Neural progenitor cell (in vitro differentiated cells): ENCODE measurements around the gene KRT15. TPM values are rescaled to one million over a fixed set of nuclear protein-coding genes. Genes with fewer than 3 reads are reported as not detected.

ENCODE experiments used
- DNase-seq: peaks from one replicate; pipeline ENCODE4 v3.0.0-alpha.2; 2016; ENCODE audit warnings: low spot score
- H2AFZ ChIP-seq: fragments of 200-600 bp; sonication (generic); replicated peaks from 2 replicates; pipeline ENCODE4 v1.6.1; 2016; ENCODE audit warnings: antibody characterized with exemption
- H3F3A ChIP-seq: fragments of 200-600 bp; sonication (generic); 2 replicates; pipeline ENCODE4 v1.6.1; 2016; ENCODE audit warnings: antibody characterized with exemption, low read depth
- H3K27ac ChIP-seq: fragments of 200-600 bp; sonication (generic); 2 replicates; pipeline ENCODE4 v1.5.1; 2016; ENCODE audit warnings: mild to moderate bottlenecking
- H3K27me3 ChIP-seq: fragments of 200-600 bp; sonication (generic); 2 replicates; pipeline ENCODE4 v1.6.1; 2016; ENCODE audit warnings: mild to moderate bottlenecking, moderate library complexity
- H3K36me3 ChIP-seq: fragments of 200-600 bp; sonication (generic); 2 replicates; pipeline ENCODE4 v1.5.1; 2016
- H3K4me1 ChIP-seq: fragments of 200-600 bp; sonication (generic); 2 replicates; pipeline ENCODE4 v1.6.1; 2016; ENCODE audit warnings: mixed run types
- H3K4me2 ChIP-seq: fragments of 200-600 bp; sonication (generic); 2 replicates; pipeline ENCODE4 v1.6.1; 2016
- H3K4me3 ChIP-seq: fragments of 200-600 bp; sonication (generic); 2 replicates; pipeline ENCODE4 v1.5.1; 2016
- H3K79me2 ChIP-seq: fragments of 200-600 bp; sonication (generic); 2 replicates; pipeline ENCODE4 v1.6.1; 2016; ENCODE audit warnings: low read depth
- H3K9ac ChIP-seq: fragments of 200-600 bp; sonication (generic); 2 replicates; pipeline ENCODE4 v1.6.1; 2016
- H3K9me3 ChIP-seq: fragments of 200-600 bp; sonication (generic); 2 replicates; pipeline ENCODE4 v1.5.1; 2016; ENCODE audit warnings: low read depth
- H4K20me1 ChIP-seq: fragments of 200-600 bp; sonication (generic); 2 replicates; pipeline ENCODE4 v1.6.1; 2016; ENCODE audit warnings: low read depth
- H3K27ac Mint-ChIP-seq: 3 replicates; pipeline ENCODE4 v1.8.0; 2021; ENCODE audit warnings: mixed read lengths
- H3K27me3 Mint-ChIP-seq: 2 replicates; pipeline ENCODE4 v1.8.0; 2022; ENCODE audit warnings: low read depth, mild to moderate bottlenecking, inconsistent platforms, moderate library complexity, mixed read lengths; ENCODE audit not compliant: insufficient read depth
- H3K36me3 Mint-ChIP-seq: 3 replicates; pipeline ENCODE4 v1.8.0; 2021; ENCODE audit warnings: mixed read lengths
- H3K4me1 Mint-ChIP-seq: 3 replicates; pipeline ENCODE4 v1.8.0; 2021; ENCODE audit warnings: mixed read lengths
- H3K4me3 Mint-ChIP-seq: 3 replicates; pipeline ENCODE4 v1.8.0; 2021; ENCODE audit warnings: mild to moderate bottlenecking, moderate library complexity, mixed read lengths
- H3K9me3 Mint-ChIP-seq: 3 replicates; pipeline ENCODE4 v1.8.0; 2020; ENCODE audit warnings: mixed read lengths
- EZH2 ChIP-seq: fragments of 200-600 bp; sonication (generic); IDR thresholded peaks from 2 replicates; pipeline ENCODE4 v1.6.1; 2017; ENCODE audit warnings: antibody characterized with exemption, mild to moderate bottlenecking, moderate library complexity
- EZH2phosphoT487 ChIP-seq: fragments of 200-600 bp; sonication (generic); IDR thresholded peaks from 2 replicates; pipeline ENCODE4 v1.6.1; 2017; ENCODE audit warnings: antibody characterized with exemption
- total RNA-seq: library from RNA; depleted of rRNA; stranded (reverse); fragments of >200 nt; gene quantifications from 2 replicates; pipeline ENCODE4 v1.2.3, GENCODE V29; 2015; ENCODE audit warnings: low replicate concordance
- TF ChIP-seq, protein P1 (sequence below): fragments of 200-600 bp; sonication (generic); IDR thresholded peaks from 2 replicates; pipeline ENCODE4 v1.5.1; 2017; ENCODE audit warnings: antibody characterized with exemption, mild to moderate bottlenecking

The KRT15 gene
- total RNA-seq, 1 donor from 2014 or later, result not detected

DNA sequence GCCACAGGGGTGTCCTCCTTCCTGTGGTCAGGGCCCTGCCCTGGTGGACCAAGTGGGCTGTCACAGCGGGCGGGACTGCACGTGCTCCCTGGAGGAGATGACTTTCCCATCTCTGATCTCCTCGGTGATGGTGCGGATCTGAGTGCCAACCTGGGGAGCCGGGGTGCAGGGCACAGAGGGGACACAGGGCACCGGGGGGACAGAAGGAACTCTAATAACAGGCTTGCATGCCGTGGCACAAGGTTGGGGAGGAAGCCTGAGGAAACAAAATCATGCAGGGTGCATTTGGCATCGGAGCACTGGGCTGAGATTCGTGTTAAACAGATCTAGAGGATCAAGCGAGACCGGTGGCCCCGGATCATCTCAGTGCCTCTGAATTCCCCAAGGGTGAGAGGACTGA, 32.4 kb downstream of the KRT15 start:
- DNase-seq, result no peak

DNA sequence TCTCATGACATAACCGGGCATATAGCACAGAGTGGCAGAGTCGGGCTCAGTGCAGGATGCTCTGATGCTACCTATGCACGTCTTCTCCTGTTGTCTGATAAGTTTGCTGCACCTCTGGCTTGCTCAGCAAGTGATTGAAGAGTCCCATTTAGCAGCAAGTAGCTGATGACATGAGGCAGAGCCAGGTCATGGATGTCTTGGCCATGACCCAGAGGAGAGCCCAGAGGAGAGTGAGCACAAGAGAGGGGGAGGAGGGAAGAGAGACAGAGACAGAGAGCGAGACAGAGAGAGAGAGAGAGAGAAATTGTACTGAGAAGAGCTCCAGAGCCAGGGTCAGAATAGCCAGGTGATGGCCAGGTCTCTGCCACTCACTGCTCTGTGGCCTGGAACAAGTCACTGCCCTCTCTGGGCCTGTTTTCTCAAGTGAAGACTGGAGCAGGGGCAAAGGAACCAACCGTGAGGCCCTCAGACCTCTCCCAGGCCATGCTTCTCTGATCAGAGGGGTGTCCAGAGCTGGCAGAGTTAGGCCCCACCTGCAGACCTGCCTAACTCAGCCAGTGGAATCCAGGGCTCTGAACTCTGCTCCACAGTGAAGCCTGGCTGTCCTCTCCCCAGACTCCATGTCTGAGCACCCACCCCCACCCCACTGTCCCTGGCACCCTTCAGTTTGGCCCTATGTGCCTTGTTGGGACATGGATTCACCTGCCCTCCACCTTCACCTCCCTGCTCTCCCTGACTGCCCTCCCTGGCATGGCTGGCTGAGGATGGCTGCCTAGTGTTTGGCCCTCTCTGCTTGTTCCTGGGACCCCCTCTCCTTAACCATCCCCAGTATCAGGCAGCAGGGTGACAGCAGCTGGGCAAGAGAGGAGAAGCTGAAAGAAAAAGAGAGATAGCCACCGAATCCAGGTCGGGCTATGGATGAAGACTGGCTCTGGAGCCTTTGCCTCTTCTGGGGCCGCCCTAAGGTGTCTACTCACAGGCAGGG, 33.5 kb downstream of the KRT15 start:
- Histone ChIP-seq H3K27ac (no peak overlapping the region), H3K36me3 (no peaks in the 10 kb centered on the region), H3K9ac (no peak overlapping the region), H3K27me3 (no peaks in the 10 kb centered on the region), H3K9me3 (no peaks in the 10 kb centered on the region), H4K20me1 (no peaks in the 10 kb centered on the region), H3K4me3 (no peak overlapping the region), H3K4me1 (peaks cover 14% of the 10 kb centered on the region), H2AFZ (no peak overlapping the region), H3K79me2 (no peaks in the 10 kb centered on the region), H3K4me2 (no peak overlapping the region), H3F3A (peaks cover 5% of the 10 kb centered on the region)
- no peaks in the 10 kb centered on the region for H3K36me3 Mint-ChIP-seq
- H3K27me3 Mint-ChIP-seq, result peaks cover 8% of the 10 kb centered on the region
- H3K27ac Mint-ChIP-seq, result peak overlapping the region; percentile 4
- TF ChIP-seq, protein P1, sequence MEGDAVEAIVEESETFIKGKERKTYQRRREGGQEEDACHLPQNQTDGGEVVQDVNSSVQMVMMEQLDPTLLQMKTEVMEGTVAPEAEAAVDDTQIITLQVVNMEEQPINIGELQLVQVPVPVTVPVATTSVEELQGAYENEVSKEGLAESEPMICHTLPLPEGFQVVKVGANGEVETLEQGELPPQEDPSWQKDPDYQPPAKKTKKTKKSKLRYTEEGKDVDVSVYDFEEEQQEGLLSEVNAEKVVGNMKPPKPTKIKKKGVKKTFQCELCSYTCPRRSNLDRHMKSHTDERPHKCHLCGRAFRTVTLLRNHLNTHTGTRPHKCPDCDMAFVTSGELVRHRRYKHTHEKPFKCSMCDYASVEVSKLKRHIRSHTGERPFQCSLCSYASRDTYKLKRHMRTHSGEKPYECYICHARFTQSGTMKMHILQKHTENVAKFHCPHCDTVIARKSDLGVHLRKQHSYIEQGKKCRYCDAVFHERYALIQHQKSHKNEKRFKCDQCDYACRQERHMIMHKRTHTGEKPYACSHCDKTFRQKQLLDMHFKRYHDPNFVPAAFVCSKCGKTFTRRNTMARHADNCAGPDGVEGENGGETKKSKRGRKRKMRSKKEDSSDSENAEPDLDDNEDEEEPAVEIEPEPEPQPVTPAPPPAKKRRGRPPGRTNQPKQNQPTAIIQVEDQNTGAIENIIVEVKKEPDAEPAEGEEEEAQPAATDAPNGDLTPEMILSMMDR, result no peak
- TF ChIP-seq EZH2 (no peak), EZH2phosphoT487 (no peak)
- no peak for DNase-seq
- H3K4me3 Mint-ChIP-seq, result no peak overlapping the region
- H3K4me1 Mint-ChIP-seq, result peaks cover 5% of the 10 kb centered on the region
- peaks cover 5% of the 10 kb centered on the region for H3K9me3 Mint-ChIP-seq

More for the DNA sequence above, 32.4 kb downstream of the KRT15 start:
- no peaks in the 10 kb centered on the region for H3K36me3 ChIP-seq
- Mint-ChIP-seq H3K4me3 (peak overlapping the region; percentile 68), H3K9me3 (peaks cover 3% of the 10 kb centered on the region), H3K27me3 (peaks cover 8% of the 10 kb centered on the region), H3K4me1 (peaks cover 5% of the 10 kb centered on the region), H3K27ac (no peak overlapping the region), H3K36me3 (no peaks in the 10 kb centered on the region)
- H3K9ac ChIP-seq, result no peak overlapping the region
- H4K20me1 ChIP-seq, result no peaks in the 10 kb centered on the region
- H3F3A ChIP-seq, result peaks cover 5% of the 10 kb centered on the region
- H3K27ac ChIP-seq, result no peak overlapping the region
- H3K27me3 ChIP-seq, result no peaks in the 10 kb centered on the region
- H2AFZ ChIP-seq, result no peak overlapping the region
- peaks cover 14% of the 10 kb centered on the region for H3K4me1 ChIP-seq
- no peaks in the 10 kb centered on the region for H3K79me2 ChIP-seq
- no peak overlapping the region for H3K4me3 ChIP-seq
- TF ChIP-seq, protein P1, result no peak
- no peak for TF ChIP-seq EZH2phosphoT487
- TF ChIP-seq EZH2, result no peak
- no peaks in the 10 kb centered on the region for H3K9me3 ChIP-seq
- H3K4me2 ChIP-seq, result no peak overlapping the region

DNA sequence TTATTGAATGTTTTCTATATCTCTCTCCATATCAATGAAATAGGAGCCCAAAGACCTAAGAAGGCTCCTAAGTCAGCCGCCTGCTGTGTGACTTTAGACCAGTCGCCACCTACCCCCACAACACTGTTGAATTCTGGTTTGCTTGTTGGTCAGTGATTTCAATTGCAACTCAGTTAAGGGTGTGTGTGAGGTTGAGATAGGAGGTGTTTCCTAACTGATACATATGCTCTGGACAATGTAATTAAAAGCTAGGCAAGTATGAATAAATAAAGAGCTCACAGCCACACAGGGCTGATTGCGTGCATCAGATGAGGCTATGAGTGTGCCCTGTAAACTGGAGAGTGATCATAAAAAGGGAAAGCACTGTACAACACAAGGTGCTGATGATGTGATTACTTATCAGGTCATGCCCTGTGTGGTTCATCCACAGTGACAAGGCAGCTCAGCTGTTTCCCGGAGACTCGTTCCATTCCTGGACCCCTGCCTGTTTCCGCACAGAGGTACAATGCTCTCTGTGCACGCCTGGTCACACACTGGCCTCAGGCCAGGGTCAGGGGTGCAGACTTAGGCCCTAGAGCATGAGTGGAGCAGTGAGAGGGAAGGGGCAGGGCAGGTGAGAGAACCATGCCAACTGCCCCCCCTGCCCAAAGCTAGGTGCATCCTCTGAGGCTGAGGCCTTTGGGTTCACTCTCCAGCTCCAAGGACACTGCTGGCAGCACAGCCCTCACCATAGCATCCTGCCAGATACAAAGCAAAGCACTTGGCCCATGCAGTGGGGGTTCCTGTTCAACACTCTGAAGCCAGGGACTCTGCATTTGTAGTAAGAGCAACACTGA, 34.5 kb downstream of the KRT15 start:
- H3K27me3 Mint-ChIP-seq, result peaks cover 4% of the 10 kb centered on the region
- peaks cover 5% of the 10 kb centered on the region for H3K9me3 Mint-ChIP-seq
- no peak for DNase-seq
- peaks cover 5% of the 10 kb centered on the region for H3K4me1 Mint-ChIP-seq
- Histone ChIP-seq H3K9me3 (no peaks in the 10 kb centered on the region), H3F3A (peaks cover 5% of the 10 kb centered on the region), H3K4me2 (peak overlapping the region; percentile 2), H4K20me1 (no peaks in the 10 kb centered on the region), H3K79me2 (no peaks in the 10 kb centered on the region), H3K27me3 (no peaks in the 10 kb centered on the region), H3K36me3 (no peaks in the 10 kb centered on the region), H3K4me3 (no peak overlapping the region), H3K9ac (no peak overlapping the region), H3K4me1 (peaks cover 14% of the 10 kb centered on the region), H3K27ac (no peak overlapping the region), H2AFZ (peak overlapping the region; percentile 54)
- H3K36me3 Mint-ChIP-seq, result no peaks in the 10 kb centered on the region
- H3K27ac Mint-ChIP-seq, result no peak overlapping the region
- TF ChIP-seq, protein P1, result no peak
- TF ChIP-seq EZH2 (no peak), EZH2phosphoT487 (no peak)
- no peak overlapping the region for H3K4me3 Mint-ChIP-seq
